D721Med (cell line): ENCODE results near the gene CFAP92.

Experiments used
- DNase-seq: peaks from one replicate; pipeline ENCODE4 v3.0.0; 2011; ENCODE audit warnings: low spot score; ENCODE audit not compliant: insufficient read length
- FAIRE-seq: peaks from 2 replicates; lab custom pipeline; 2011; peaks lifted over from hg19 to GRCh38; lab: Jason Lieb, UNC
- CTCF ChIP-seq: IDR thresholded peaks from 2 replicates; pipeline ENCODE4 v1.5.1; 2012; ENCODE audit warnings: mild to moderate bottlenecking, control low read depth; ENCODE audit not compliant: insufficient read depth; ENCODE audit errors: missing control alignments

The CFAP92 gene

DNA sequence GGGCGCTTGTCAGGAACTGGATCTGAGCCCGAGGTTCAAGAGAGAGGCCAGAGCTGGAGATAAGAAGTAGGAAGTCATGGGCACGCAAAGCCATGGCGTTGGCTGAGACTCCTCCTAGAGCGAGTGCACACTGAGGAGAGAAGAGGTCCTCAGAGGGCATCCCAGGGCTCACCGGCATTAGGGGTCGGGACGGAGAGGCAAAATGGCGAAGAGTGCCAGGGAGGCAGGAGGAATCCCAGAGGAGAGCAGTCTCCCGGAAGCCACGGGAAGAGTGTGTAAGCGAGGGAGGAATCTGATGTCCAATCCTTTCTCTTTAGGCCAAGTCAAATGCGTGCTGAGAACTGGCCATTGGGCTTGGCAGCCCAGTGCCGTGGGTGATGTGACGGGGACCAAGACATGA lies 31.2 kb upstream of the CFAP92 start:
- FAIRE-seq (no peak), DNase-seq (no peak)
- TF ChIP-seq CTCF: no peak

DNA sequence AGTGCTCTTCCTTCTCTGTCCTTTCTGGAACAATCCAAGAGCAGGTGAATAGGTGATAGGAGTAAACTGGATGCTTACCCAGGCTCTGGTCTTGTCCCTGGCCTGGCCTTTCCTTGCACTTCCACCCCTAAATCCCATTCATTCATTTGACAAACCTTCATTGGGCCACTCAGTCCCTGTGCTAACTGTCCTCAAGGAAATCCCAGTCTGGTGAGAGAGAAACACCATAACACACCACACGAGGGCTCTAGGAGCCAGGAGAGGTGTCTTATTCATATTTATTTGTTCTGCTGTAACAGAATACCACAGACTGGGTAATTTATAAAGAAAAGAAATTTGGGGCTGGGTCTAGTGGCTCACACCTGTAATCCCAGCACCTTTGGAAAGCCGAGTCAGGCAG lies 30.0 kb upstream of the CFAP92 start:
- FAIRE-seq (no peak), DNase-seq (no peak)
- TF ChIP-seq CTCF: no peak

- DNase-seq: no peak
- TF ChIP-seq CTCF: no peak
- no peak for FAIRE-seq
Measured at GRCh38 chr3:129023008-129023358, 29.1 kb upstream of the CFAP92 start.

- no peak for DNase-seq
- TF ChIP-seq CTCF: no peak
- FAIRE-seq: no peak
Measured at GRCh38 chr3:129022114-129023007, 28.5 kb upstream of the CFAP92 start.

DNA sequence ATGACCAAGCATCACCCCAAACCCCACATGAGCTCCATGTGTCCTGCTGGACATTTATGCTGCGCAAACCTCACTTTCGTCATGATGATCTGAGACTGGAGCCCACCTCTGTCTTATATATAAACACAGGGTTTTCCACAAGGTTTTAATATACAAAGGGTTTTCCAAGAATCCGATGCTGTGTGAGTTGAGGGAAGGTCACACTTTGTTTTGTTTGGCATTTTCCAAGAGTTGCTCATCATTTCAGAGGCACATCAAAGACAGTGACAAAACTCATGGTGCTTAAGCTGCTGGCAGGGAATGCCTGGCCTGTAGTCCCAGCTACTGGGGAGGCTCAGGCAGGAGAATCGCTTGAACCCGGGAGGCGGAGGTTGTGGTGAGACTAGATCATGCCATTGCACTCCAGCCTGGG lies 27.3 kb upstream of the CFAP92 start:
- DNase-seq (no peak), FAIRE-seq (no peak)
- no peak for TF ChIP-seq CTCF

GRCh38 chr3:129020691-129021090 lies 26.8 kb upstream of the CFAP92 start:
- FAIRE-seq: no peak
- no peak for DNase-seq
- TF ChIP-seq CTCF: no peak

- FAIRE-seq (no peak), DNase-seq (no peak)
- no peak for TF ChIP-seq CTCF
Measured at GRCh38 chr3:129019266-129019665, 25.4 kb upstream of the CFAP92 start.
